Fibroblast of mammary gland (primary cell): ENCODE results near the gene DSCAML1.

Experiments used
- DNase-seq: peaks from one replicate; pipeline ENCODE4 v3.0.0-alpha.2; 2010; ENCODE audit warnings: low read depth
- H3K4me3 ChIP-seq: 2 replicates; pipeline ENCODE4 v1.5.1; 2011; ENCODE audit warnings: low read depth, mild to moderate bottlenecking, low read length, moderate library complexity; ENCODE audit not compliant: control insufficient read depth
- CTCF ChIP-seq: conservative IDR thresholded peaks from 2 replicates; pipeline ENCODE4 v1.5.1; 2011; ENCODE audit warnings: low read depth, low read length, inconsistent platforms; ENCODE audit not compliant: control insufficient read depth, insufficient read depth

The DSCAML1 gene

GRCh38 chr11:117701781-117702180 lies 95.2 kb downstream of the DSCAML1 start:
- TF ChIP-seq CTCF = no peak
- no peak overlapping the region for H3K4me3 ChIP-seq
- DNase-seq = no peak

GRCh38 chr11:117700551-117700950 lies 96.5 kb downstream of the DSCAML1 start:
- no peak for DNase-seq
- TF ChIP-seq CTCF = no peak
- no peak overlapping the region for H3K4me3 ChIP-seq

GRCh38 chr11:117697319-117697718 lies 99.7 kb downstream of the DSCAML1 start:
- no peak for DNase-seq
- H3K4me3 ChIP-seq = no peak overlapping the region
- no peak for TF ChIP-seq CTCF

- TF ChIP-seq CTCF = no peak
- no peak for DNase-seq
- H3K4me3 ChIP-seq = no peak overlapping the region
These were observed 100.5 kb downstream of the DSCAML1 start for GRCh38 chr11:117696540-117696939.

GRCh38 chr11:117693344-117693743 lies 103.7 kb downstream of the DSCAML1 start:
- TF ChIP-seq CTCF = no peak
- H3K4me3 ChIP-seq = no peak overlapping the region
- DNase-seq = no peak

GRCh38 chr11:117691516-117691915 lies 105.5 kb downstream of the DSCAML1 start:
- TF ChIP-seq CTCF = no peak

GRCh38 chr11:117691218-117691514 lies 105.8 kb downstream of the DSCAML1 start:
- no peak overlapping the region for H3K4me3 ChIP-seq
- TF ChIP-seq CTCF = no peak
- no peak for DNase-seq

More at GRCh38 chr11:117691516-117691915, 105.5 kb downstream of the DSCAML1 start:
- DNase-seq = no peak
- H3K4me3 ChIP-seq = no peak overlapping the region
